A549 (cell line): Measurements from ENCODE around the gene WDR17. TPM values are rescaled to one million over a fixed set of nuclear protein-coding genes. Genes with fewer than 3 reads are reported as not detected.

Experiments used
- ATAC-seq, 2 experiments: fragments of 200-7000 bp in 1 of 2; fragments of >200 bp in 1 of 2; cut with Nextera tagmentation in 1 of 2; cut with Tn5 transposase in 1 of 2; 3 replicates each; pipeline versions ENCODE4 v1.8.0 to v1.9.1; 2018 to 2020; ENCODE audit warnings: mild to moderate bottlenecking in 1 of 2, moderate library complexity in 1 of 2
- CTCF ChIA-PET: fragments of 300-600 bp; sonication (Branson Sonifier 250); formaldehyde crosslinking; extraction: SDS; loops from one replicate; lab custom pipeline; 2021; ENCODE audit warnings: antibody characterized with exemption, inconsistent platforms; lab: Yijun Ruan, JAX
- POLR2A ChIA-PET: fragments of 350-600 bp; formaldehyde crosslinking; extraction: SDS; loops from one replicate; lab custom pipeline; 2021; ENCODE audit warnings: antibody characterized with exemption, inconsistent platforms; lab: Yijun Ruan, JAX
- DNase-seq, 2 experiments: peaks; one replicate each; pipeline versions ENCODE4 v3.0.0 to v3.0.0-alpha.2; 2011 to 2016; ENCODE audit warnings: low read depth in 1 of 2, low spot score in 1 of 2
- FAIRE-seq: peaks from 2 replicates; lab custom pipeline; 2011; peaks lifted over from hg19 to GRCh38; lab: Jason Lieb, UNC
- H3K27ac ChIP-seq, 2 experiments: fragments of >200 bp; sonication (Bioruptor Twin); formaldehyde crosslinking; 3 replicates each; pipeline ENCODE4 v1.5.1; 2016 to 2017
- H3K4me1 ChIP-seq: fragments of >200 bp; sonication (Bioruptor Twin); formaldehyde crosslinking; 3 replicates; pipeline ENCODE4 v1.6.1; 2016
- H3K4me2 ChIP-seq: fragments of >200 bp; sonication (Bioruptor Twin); formaldehyde crosslinking; 3 replicates; pipeline ENCODE4 v1.6.1; 2016
- H3K4me3 ChIP-seq: fragments of >200 bp; sonication (Bioruptor Twin); formaldehyde crosslinking; 3 replicates; pipeline ENCODE4 v1.5.1; 2016
- H3K9me3 ChIP-seq: fragments of >200 bp; sonication (Bioruptor Twin); formaldehyde crosslinking; 3 replicates; pipeline ENCODE4 v1.6.1; 2016
- BHLHE40 ChIP-seq: IDR thresholded peaks from 2 replicates; pipeline ENCODE4 v1.6.1; 2012; ENCODE audit warnings: low read depth, low read length, inconsistent platforms
- CBX8 ChIP-seq: fragments of 200-600 bp; sonication (generic); IDR thresholded peaks from 2 replicates; pipeline ENCODE4 v1.6.1; 2016
- CEBPB ChIP-seq, 2 experiments: fragments of >200 bp in 1 of 2; sonication (Bioruptor Twin) in 1 of 2; formaldehyde crosslinking in 1 of 2; IDR thresholded peaks; 2 replicates each; pipeline ENCODE4 v1.6.1; 2012 to 2016
- FOSB ChIP-seq: fragments of 250-450 bp; sonication (Bioruptor Pico); IDR thresholded peaks from 2 replicates; pipeline ENCODE4 v1.5.0; 2020; ENCODE audit warnings: mild to moderate bottlenecking, moderate library complexity
- FOXS1 ChIP-seq: fragments of 250-450 bp; sonication (Bioruptor Pico); IDR thresholded peaks from 2 replicates; pipeline ENCODE4 v1.5.0; 2020; ENCODE audit warnings: mild to moderate bottlenecking, moderate library complexity
- HEYL ChIP-seq: fragments of 250-450 bp; sonication (Bioruptor Pico); IDR thresholded peaks from 2 replicates; pipeline ENCODE4 v1.8.0; 2021; ENCODE audit warnings: mild to moderate bottlenecking, moderate library complexity
- HOXA7 ChIP-seq: fragments of 250-450 bp; sonication (Bioruptor Pico); IDR thresholded peaks from 2 replicates; pipeline ENCODE4 v1.5.0; 2020; ENCODE audit warnings: mild to moderate bottlenecking, moderate library complexity
- MAFK ChIP-seq: fragments of 450-650 bp; IDR thresholded peaks from 2 replicates; pipeline ENCODE4 v1.6.1; 2014; ENCODE audit not compliant: partially characterized antibody
- MYC ChIP-seq: IDR thresholded peaks from 2 replicates; pipeline ENCODE4 v1.6.1; 2012; ENCODE audit warnings: mild to moderate bottlenecking, inconsistent platforms, low read length, improper control_type of control experiment, borderline replicate concordance
- NFE2L2 ChIP-seq: fragments of 150-350 bp; conservative IDR thresholded peaks from 2 replicates; pipeline ENCODE4 v1.6.1; 2014; ENCODE audit warnings: low read length
- NPAS2 ChIP-seq: fragments of 250-450 bp; sonication (Bioruptor Pico); IDR thresholded peaks from 2 replicates; pipeline ENCODE4 v1.8.0; 2022; ENCODE audit warnings: mild to moderate bottlenecking, moderate library complexity, borderline replicate concordance
- POLR2AphosphoS2 ChIP-seq: conservative IDR thresholded peaks from 2 replicates; pipeline ENCODE4 v1.6.1; 2012; ENCODE audit warnings: low read length, improper control_type of control experiment, inconsistent platforms
- RNF2 ChIP-seq: fragments of 200-600 bp; sonication (generic); IDR thresholded peaks from 2 replicates; pipeline ENCODE4 v1.6.1; 2016; ENCODE audit warnings: low read depth, mild to moderate bottlenecking, antibody characterized with exemption, moderate library complexity, borderline replicate concordance
- SMC3 ChIP-seq: fragments of >200 bp; sonication (Bioruptor Twin); formaldehyde crosslinking; IDR thresholded peaks from 3 replicates; pipeline ENCODE4 v1.6.1; 2018; ENCODE audit warnings: inconsistent platforms
- TFCP2L1 ChIP-seq: fragments of 250-450 bp; sonication (Bioruptor Pico); IDR thresholded peaks from 2 replicates; pipeline ENCODE4 v1.5.0; 2021; ENCODE audit warnings: mild to moderate bottlenecking
- TP53 ChIP-seq: fragments of 250-450 bp; sonication (Bioruptor Pico); IDR thresholded peaks from 2 replicates; pipeline ENCODE4 v1.5.0; 2021; ENCODE audit warnings: mild to moderate bottlenecking, moderate library complexity
- ZC3H11A ChIP-seq: fragments of 450-650 bp; IDR thresholded peaks from 2 replicates; pipeline ENCODE4 v1.6.1; 2014; ENCODE audit warnings: antibody characterized with exemption, mild to moderate bottlenecking
- ZSCAN20 ChIP-seq: fragments of 250-450 bp; sonication (Bioruptor Pico); IDR thresholded peaks from 2 replicates; pipeline ENCODE4 v1.8.0; 2022; ENCODE audit warnings: mild to moderate bottlenecking, moderate library complexity
- WGBS: methylation state at CpG from one replicate; pipeline ENCODE4 v1.1.6; 2017; ENCODE audit errors: missing lambda C conversion rate; 5-methylcytosine and 5-hydroxymethylcytosine counted together
- polyA plus RNA-seq, 4 experiments: library from polyadenylated mRNA; depleted of rRNA in 3 of 4; stranded (reverse); fragments of >200 nt; fragmentation: RNase III in 1 of 4; extraction: RNeasy Plus Mini Kit Qiagen cat#74134 plus additional on column Dnase treatment in 1 of 4; gene quantifications; 2 replicates in 3 of 4; 3 replicates in 1 of 4; pipeline ENCODE4 v1.2.3, GENCODE V29; 2011 to 2017
- TF ChIP-seq, protein P1 (sequence below): IDR thresholded peaks from 2 replicates; pipeline ENCODE4 v1.6.1; 2012
- TF ChIP-seq, protein P2 (sequence below): fragments of 250-450 bp; sonication (Bioruptor Pico); IDR thresholded peaks from 2 replicates; pipeline ENCODE4 v1.5.0; 2021; ENCODE audit warnings: mild to moderate bottlenecking, moderate library complexity, borderline replicate concordance
- TF ChIP-seq, protein P3 (sequence below): fragments of 200-600 bp; sonication (generic); IDR thresholded peaks from 2 replicates; pipeline ENCODE4 v1.6.1; 2016; ENCODE audit warnings: antibody characterized with exemption, mild to moderate bottlenecking, moderate library complexity
- TF ChIP-seq, protein P4 (sequence below): fragments of >200 bp; sonication (Bioruptor Twin); formaldehyde crosslinking; IDR thresholded peaks from 2 replicates; pipeline ENCODE4 v1.6.1; 2016
- TF ChIP-seq, protein P5 (sequence below): fragments of 150-350 bp; IDR thresholded peaks from 2 replicates; pipeline ENCODE4 v1.6.1; 2014; ENCODE audit warnings: low read depth, mild to moderate bottlenecking, low read length

Gene WDR17
- polyA plus RNA-seq, 2 of the 4 experiments (the other 2 are of a cell fraction), result 2.1 to 7.5 TPM

DNA sequence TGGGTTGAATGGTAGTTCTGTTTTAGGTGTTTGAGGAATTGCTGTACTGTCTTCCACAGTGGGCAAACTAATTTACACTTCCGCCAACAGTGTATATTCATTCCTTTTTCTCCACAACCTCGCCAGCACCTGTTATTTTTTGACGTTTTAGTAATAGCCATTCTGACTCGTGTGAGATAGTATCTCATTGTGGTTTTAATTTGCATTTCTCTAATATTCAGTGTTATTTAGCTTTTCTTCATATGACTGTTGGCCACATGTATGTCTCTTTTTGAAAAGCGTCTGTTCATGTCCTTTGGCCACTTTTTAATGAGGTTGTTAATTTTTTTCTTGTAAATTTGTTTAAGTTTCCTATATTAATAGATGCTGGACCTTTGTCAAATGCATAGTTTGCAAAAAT, 26.9 kb upstream of the WDR17 start (continued):
- TF ChIP-seq, protein P1, sequence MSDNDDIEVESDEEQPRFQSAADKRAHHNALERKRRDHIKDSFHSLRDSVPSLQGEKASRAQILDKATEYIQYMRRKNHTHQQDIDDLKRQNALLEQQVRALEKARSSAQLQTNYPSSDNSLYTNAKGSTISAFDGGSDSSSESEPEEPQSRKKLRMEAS, result no peak
- TF ChIP-seq MYC (no peak), POLR2AphosphoS2 (no peak), TP53 (CRISPR knock-in tag) (no peak), TFCP2L1 (CRISPR knock-in tag) (no peak), NFE2L2 (no peak), SMC3 (no peak)

DNA sequence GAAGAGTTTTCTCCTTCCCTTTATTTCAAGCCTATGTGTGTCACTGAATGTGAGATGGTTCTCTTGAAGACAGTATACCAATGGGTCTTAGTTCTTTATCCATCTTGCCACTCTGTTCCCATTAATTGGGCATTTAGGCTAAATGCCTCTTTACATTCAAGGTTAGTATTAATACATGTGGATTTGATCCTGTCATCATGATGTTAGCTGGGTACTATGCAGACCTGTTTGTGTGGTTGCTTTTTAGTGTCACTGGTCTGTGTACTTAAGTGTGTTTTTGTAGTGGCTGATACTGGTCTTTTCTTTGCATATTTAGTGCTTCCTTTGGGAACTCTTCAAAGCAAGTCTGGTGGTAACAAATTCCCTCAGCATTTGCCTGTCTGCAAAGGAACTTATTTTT, 23.4 kb upstream of the WDR17 start:
- FAIRE-seq, result no peak
- H3K4me1 ChIP-seq, result no peaks in the 10 kb centered on the region
- no peaks in the 10 kb centered on the region for H3K9me3 ChIP-seq
- CTCF ChIA-PET, result no interaction called here
- ATAC-seq, result no peak
- no peak overlapping the region for H3K27ac ChIP-seq
- H3K4me2 ChIP-seq, result no peak overlapping the region
- H3K4me3 ChIP-seq, result no peak overlapping the region
- no peak for DNase-seq
- POLR2A ChIA-PET, result no interaction called here
- TF ChIP-seq ZSCAN20 (CRISPR knock-in tag) (no peak), RNF2 (no peak), NPAS2 (CRISPR knock-in tag) (no peak), CBX8 (no peak), CEBPB (IDR thresholded peaks at IDR 0.05) (no peak), ZC3H11A (no peak)
- TF ChIP-seq, protein P2, sequence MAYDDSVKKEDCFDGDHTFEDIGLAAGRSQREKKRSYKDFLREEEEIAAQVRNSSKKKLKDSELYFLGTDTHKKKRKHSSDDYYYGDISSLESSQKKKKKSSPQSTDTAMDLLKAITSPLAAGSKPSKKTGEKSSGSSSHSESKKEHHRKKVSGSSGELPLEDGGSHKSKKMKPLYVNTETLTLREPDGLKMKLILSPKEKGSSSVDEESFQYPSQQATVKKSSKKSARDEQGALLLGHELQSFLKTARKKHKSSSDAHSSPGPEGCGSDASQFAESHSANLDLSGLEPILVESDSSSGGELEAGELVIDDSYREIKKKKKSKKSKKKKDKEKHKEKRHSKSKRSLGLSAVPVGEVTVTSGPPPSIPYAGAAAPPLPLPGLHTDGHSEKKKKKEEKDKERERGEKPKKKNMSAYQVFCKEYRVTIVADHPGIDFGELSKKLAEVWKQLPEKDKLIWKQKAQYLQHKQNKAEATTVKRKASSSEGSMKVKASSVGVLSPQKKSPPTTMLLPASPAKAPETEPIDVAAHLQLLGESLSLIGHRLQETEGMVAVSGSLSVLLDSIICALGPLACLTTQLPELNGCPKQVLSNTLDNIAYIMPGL (CRISPR knock-in tag), result no peak

DNA sequence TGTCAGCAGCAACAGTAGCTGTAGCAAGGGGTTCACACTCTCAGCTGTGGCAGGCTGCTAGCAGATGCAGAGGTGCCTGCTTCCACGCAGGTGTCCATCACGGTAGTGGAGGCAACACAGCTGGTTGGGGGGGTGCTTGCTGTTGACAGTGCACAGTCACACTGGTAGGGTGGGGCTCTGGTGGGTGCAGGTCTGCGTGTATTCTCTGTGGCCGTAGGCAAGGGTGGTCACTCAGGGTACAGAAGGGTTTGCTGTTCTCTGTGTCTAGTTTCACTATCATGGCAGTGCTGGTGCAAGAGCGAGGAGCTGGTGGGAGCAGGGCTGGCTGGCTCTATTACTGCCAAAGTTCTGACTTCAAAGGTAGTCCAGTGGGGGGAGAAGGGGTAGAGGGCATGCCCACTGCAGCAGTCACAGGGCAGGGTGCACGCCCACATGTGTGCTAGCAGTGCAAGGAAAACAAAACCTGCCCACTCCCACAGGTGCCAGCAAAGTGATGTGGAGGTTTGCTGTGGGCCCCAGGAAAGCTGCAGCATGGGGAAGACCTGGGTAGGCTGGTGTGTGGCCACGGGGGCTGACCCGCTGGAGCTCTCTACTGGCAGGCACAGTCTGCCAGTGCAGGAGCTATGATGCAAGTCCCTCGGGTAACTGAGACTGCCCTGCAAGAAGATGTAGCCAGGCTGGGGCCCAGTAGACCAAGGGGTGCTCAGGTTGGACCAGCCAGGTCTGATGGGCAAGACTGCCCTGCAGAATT, 21.6 kb upstream of the WDR17 start:
- no peaks in the 10 kb centered on the region for H3K4me1 ChIP-seq
- no peak overlapping the region for H3K4me3 ChIP-seq
- no peak overlapping the region for H3K27ac ChIP-seq
- ATAC-seq (no peak), FAIRE-seq (no peak), DNase-seq (no peak)
- no peaks in the 10 kb centered on the region for H3K9me3 ChIP-seq
- no peak overlapping the region for H3K4me2 ChIP-seq
- ChIA-PET CTCF (interaction anchor here (0.7 to 2.1 kb wide), 3 partner anchors 10 to 483 kb away, joined by 3 to 10 read pairs (median 3); no protein-coding TSS in a partner anchor), POLR2A (no interaction called here)
- TF ChIP-seq BHLHE40, result no peak
- 36% methylated on average over 4 of the region's 9 CpGs for WGBS

DNA sequence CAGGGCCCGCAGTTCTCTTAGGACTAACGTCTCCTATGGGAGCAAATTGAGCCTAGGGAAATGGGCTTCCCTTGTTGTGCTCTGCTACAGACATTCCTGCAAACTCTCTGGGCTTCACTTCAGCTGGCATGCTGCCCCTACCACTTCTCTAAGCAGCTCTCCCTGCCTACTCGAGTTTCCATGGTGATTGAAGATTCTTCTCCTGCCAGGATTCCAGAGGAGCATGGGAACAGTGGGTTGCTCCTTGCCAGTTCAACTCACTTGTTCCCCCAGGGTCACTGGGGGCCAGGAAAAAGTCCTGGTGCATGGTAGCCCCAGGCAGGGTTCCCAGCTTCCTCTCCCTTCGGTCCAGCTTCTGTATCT, 21.1 kb upstream of the WDR17 start:
- Histone ChIP-seq H3K9me3 (no peaks in the 10 kb centered on the region), H3K4me2 (no peak overlapping the region), H3K27ac (no peak overlapping the region), H3K4me1 (no peaks in the 10 kb centered on the region), H3K4me3 (no peak overlapping the region)
- DNase-seq (no peak), FAIRE-seq (no peak), ATAC-seq (no peak)
- 40% methylated on average over 4 of the region's 4 CpGs for WGBS
- TF ChIP-seq TP53 (CRISPR knock-in tag) (no peak), MAFK (no peak), HEYL (CRISPR knock-in tag) (no peak), FOSB (CRISPR knock-in tag) (no peak), FOXS1 (CRISPR knock-in tag) (no peak), RNF2 (no peak), HOXA7 (CRISPR knock-in tag) (no peak)
- TF ChIP-seq, protein P3, sequence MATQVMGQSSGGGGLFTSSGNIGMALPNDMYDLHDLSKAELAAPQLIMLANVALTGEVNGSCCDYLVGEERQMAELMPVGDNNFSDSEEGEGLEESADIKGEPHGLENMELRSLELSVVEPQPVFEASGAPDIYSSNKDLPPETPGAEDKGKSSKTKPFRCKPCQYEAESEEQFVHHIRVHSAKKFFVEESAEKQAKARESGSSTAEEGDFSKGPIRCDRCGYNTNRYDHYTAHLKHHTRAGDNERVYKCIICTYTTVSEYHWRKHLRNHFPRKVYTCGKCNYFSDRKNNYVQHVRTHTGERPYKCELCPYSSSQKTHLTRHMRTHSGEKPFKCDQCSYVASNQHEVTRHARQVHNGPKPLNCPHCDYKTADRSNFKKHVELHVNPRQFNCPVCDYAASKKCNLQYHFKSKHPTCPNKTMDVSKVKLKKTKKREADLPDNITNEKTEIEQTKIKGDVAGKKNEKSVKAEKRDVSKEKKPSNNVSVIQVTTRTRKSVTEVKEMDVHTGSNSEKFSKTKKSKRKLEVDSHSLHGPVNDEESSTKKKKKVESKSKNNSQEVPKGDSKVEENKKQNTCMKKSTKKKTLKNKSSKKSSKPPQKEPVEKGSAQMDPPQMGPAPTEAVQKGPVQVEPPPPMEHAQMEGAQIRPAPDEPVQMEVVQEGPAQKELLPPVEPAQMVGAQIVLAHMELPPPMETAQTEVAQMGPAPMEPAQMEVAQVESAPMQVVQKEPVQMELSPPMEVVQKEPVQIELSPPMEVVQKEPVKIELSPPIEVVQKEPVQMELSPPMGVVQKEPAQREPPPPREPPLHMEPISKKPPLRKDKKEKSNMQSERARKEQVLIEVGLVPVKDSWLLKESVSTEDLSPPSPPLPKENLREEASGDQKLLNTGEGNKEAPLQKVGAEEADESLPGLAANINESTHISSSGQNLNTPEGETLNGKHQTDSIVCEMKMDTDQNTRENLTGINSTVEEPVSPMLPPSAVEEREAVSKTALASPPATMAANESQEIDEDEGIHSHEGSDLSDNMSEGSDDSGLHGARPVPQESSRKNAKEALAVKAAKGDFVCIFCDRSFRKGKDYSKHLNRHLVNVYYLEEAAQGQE, result no peak
- TF ChIP-seq, protein P4, sequence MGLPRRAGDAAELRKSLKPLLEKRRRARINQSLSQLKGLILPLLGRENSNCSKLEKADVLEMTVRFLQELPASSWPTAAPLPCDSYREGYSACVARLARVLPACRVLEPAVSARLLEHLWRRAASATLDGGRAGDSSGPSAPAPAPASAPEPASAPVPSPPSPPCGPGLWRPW, result no peak
- TF ChIP-seq, protein P5, sequence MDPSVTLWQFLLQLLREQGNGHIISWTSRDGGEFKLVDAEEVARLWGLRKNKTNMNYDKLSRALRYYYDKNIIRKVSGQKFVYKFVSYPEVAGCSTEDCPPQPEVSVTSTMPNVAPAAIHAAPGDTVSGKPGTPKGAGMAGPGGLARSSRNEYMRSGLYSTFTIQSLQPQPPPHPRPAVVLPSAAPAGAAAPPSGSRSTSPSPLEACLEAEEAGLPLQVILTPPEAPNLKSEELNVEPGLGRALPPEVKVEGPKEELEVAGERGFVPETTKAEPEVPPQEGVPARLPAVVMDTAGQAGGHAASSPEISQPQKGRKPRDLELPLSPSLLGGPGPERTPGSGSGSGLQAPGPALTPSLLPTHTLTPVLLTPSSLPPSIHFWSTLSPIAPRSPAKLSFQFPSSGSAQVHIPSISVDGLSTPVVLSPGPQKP, result no peak
- ChIA-PET POLR2A (no interaction called here), CTCF (interaction anchor here (0.7 to 3.5 kb wide), 4 partner anchors 9 to 484 kb away, joined by 3 to 10 read pairs (median 6); no protein-coding TSS in a partner anchor)
